Hepatocyte (in vitro differentiated cells): ENCODE data around the gene ANKRD13A. TPM values are rescaled to one million over a fixed set of nuclear protein-coding genes. Genes with fewer than 3 reads are reported as not detected.
A peak's percentile ranks its signal among the peaks of the same experiment; 100 is the strongest.

ENCODE experiments used
- DNase-seq: peaks from one replicate; pipeline ENCODE4 v3.0.0-alpha.2; 2016; ENCODE audit warnings: low spot score
- H2AFZ ChIP-seq: fragments of 200-600 bp; sonication (generic); 2 replicates; pipeline ENCODE4 v1.6.0; 2016; ENCODE audit warnings: antibody characterized with exemption, mild to moderate bottlenecking
- H3K27ac ChIP-seq: fragments of 200-600 bp; sonication (generic); 2 replicates; pipeline ENCODE4 v1.5.1; 2016; ENCODE audit warnings: mild to moderate bottlenecking
- H3K27me3 ChIP-seq: fragments of 200-600 bp; sonication (generic); 2 replicates; pipeline ENCODE4 v1.6.1; 2016
- H3K36me3 ChIP-seq: fragments of 200-600 bp; sonication (generic); replicated peaks from 2 replicates; pipeline ENCODE4 v1.5.1; 2016; ENCODE audit warnings: low read depth; ENCODE audit not compliant: insufficient read depth
- H3K4me1 ChIP-seq: fragments of 200-600 bp; sonication (generic); 2 replicates; pipeline ENCODE4 v1.5.1; 2016; ENCODE audit warnings: mild to moderate bottlenecking, moderate library complexity; ENCODE audit not compliant: insufficient read depth
- H3K4me2 ChIP-seq: fragments of 200-600 bp; sonication (generic); 2 replicates; pipeline ENCODE4 v1.6.0; 2016
- H3K4me3 ChIP-seq: fragments of 200-600 bp; sonication (generic); 2 replicates; pipeline ENCODE4 v1.5.1; 2016; ENCODE audit warnings: mild to moderate bottlenecking
- H3K79me2 ChIP-seq: fragments of 200-600 bp; sonication (generic); 2 replicates; pipeline ENCODE4 v1.6.0; 2017; ENCODE audit warnings: mild to moderate bottlenecking
- H3K9me2 ChIP-seq: fragments of 200-600 bp; sonication (generic); replicated peaks from 2 replicates; pipeline ENCODE4 v1.6.0; 2017; ENCODE audit warnings: mild to moderate bottlenecking; ENCODE audit not compliant: insufficient read depth
- H3K9me3 ChIP-seq: fragments of 200-600 bp; sonication (generic); 2 replicates; pipeline ENCODE4 v1.5.1; 2016; ENCODE audit warnings: low read depth, mild to moderate bottlenecking
- H4K20me1 ChIP-seq: fragments of 200-600 bp; sonication (generic); 2 replicates; pipeline ENCODE4 v1.6.0; 2016; ENCODE audit warnings: mild to moderate bottlenecking; ENCODE audit not compliant: insufficient read depth, poor library complexity, severe bottlenecking
- EZH2 ChIP-seq: fragments of 200-600 bp; sonication (generic); IDR thresholded peaks from 2 replicates; pipeline ENCODE4 v1.6.1; 2016; ENCODE audit warnings: antibody characterized with exemption, mild to moderate bottlenecking, borderline replicate concordance
- EZH2phosphoT487 ChIP-seq: fragments of 200-600 bp; sonication (generic); IDR thresholded peaks from one replicate; pipeline ENCODE4 v1.6.1; 2018; ENCODE audit warnings: antibody characterized with exemption, mild to moderate bottlenecking, low read depth, moderate library complexity; ENCODE audit not compliant: unreplicated experiment, severe bottlenecking
- WGBS: methylation state at CpG from one replicate; pipeline ENCODE4 v1.1.6; 2016; ENCODE audit warnings: low lambda C conversion rate; ENCODE audit errors: missing lambda C conversion rate; 5-methylcytosine and 5-hydroxymethylcytosine counted together
- polyA plus RNA-seq: library from polyadenylated mRNA; unstranded; fragments of >200 nt; fragmentation: Nextera tagmentation; extraction: Ambion mirVana; gene quantifications from 2 replicates; pipeline ENCODE4 v1.2.1, GENCODE V29; 2016
- total RNA-seq: library from RNA; depleted of rRNA; stranded (reverse); fragments of >200 nt; gene quantifications from 2 replicates; pipeline ENCODE4 v1.2.3, GENCODE V29; 2014
- TF ChIP-seq, protein P1 (sequence below): fragments of 200-600 bp; sonication (generic); IDR thresholded peaks from 2 replicates; pipeline ENCODE4 v1.5.1; 2016; ENCODE audit warnings: antibody characterized with exemption, mild to moderate bottlenecking; ENCODE audit not compliant: poor library complexity

Gene ANKRD13A
- total and polyA plus RNA-seq, 2 experiments from 2014 or later: 13.2 to 55.3 TPM

DNA sequence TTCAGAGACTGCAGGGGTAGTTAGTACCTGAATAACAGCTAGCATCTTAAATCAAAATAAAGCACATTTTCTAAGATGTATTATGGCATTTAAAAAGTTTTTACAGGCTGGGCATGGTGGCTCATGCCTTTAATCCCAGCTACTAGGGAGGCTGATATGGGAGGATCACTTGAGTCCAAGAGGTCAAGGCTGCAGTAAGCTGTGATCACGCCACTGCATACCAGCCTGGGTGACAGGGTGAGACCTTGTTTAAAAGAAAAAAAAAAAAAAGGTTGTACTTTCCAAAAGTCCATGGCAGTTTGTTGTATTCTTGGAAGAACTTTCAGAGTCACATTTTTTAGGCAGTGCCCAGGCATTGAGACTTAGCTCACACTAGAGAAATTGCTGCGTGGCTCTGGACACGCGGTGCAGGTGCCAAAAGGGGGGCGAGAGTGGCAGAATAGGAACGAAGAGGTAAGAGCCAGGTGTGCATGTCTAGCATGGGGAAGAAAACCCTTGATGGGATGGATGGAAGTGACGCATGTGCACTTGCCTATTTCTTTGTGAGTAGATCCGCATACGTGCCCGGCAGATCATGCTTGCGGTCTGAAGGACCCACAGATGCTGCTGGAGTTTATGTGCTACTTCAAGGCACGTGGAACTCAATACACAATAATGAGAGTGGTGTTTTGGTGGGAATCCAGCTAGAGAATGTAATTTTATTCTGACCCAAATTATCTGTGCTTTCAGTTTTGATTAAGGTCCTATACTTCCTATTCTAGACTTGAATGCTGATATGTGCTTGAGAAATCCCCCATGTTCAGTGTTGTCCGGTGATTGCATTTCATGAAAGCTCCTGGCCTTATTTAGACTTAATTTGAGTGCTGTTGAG, 11.9 kb downstream of the ANKRD13A start:
- no peaks in the 10 kb centered on the region for H3K9me2 ChIP-seq
- no peaks in the 10 kb centered on the region for H3K36me3 ChIP-seq
- H3K4me2 ChIP-seq: no peak overlapping the region
- WGBS: 92% methylated on average over 13 of the region's 13 CpGs
- H3K4me3 ChIP-seq: no peak overlapping the region
- no peaks in the 10 kb centered on the region for H3K27me3 ChIP-seq
- H3K79me2 ChIP-seq: peaks cover 53% of the 10 kb centered on the region
- H2AFZ ChIP-seq: no peak overlapping the region
- H3K9me3 ChIP-seq: no peaks in the 10 kb centered on the region
- H3K4me1 ChIP-seq: peaks cover 7% of the 10 kb centered on the region
- H3K27ac ChIP-seq: peak overlapping the region; percentile 73
- H4K20me1 ChIP-seq: no peaks in the 10 kb centered on the region
- TF ChIP-seq, protein P1, sequence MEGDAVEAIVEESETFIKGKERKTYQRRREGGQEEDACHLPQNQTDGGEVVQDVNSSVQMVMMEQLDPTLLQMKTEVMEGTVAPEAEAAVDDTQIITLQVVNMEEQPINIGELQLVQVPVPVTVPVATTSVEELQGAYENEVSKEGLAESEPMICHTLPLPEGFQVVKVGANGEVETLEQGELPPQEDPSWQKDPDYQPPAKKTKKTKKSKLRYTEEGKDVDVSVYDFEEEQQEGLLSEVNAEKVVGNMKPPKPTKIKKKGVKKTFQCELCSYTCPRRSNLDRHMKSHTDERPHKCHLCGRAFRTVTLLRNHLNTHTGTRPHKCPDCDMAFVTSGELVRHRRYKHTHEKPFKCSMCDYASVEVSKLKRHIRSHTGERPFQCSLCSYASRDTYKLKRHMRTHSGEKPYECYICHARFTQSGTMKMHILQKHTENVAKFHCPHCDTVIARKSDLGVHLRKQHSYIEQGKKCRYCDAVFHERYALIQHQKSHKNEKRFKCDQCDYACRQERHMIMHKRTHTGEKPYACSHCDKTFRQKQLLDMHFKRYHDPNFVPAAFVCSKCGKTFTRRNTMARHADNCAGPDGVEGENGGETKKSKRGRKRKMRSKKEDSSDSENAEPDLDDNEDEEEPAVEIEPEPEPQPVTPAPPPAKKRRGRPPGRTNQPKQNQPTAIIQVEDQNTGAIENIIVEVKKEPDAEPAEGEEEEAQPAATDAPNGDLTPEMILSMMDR: no peak
- TF ChIP-seq EZH2phosphoT487 (no peak), EZH2 (no peak)
- DNase-seq: no peak

DNA sequence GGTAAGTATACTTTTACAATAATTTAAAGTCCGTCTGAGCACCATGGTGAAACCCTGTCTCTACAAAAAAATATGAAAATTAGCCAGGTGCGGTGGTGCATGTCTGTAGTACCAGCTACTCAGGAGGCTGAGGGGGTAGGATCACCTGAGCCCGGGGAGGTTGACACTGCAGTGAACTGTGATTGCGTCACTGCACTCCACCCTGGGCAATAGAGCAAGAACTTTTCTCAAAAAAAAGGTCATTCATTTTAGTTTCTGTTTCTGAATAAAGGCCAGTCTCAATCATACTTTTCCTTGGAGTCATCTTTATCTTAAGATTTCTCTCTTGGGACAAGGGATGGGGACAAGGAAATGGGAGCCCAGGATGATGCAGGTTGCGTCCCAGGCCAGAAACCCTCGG, 12.9 kb downstream of the ANKRD13A start:
- 78% methylated on average over 6 of the region's 6 CpGs for WGBS
- H3K4me3 ChIP-seq: no peak overlapping the region
- no peaks in the 10 kb centered on the region for H4K20me1 ChIP-seq
- TF ChIP-seq, protein P1: no peak
- TF ChIP-seq EZH2phosphoT487 (no peak), EZH2 (no peak)
- no peaks in the 10 kb centered on the region for H3K27me3 ChIP-seq
- H3K79me2 ChIP-seq: peaks cover 43% of the 10 kb centered on the region
- peak; percentile 41 for DNase-seq
- H3K36me3 ChIP-seq: no peaks in the 10 kb centered on the region
- H2AFZ ChIP-seq: no peak overlapping the region
- no peaks in the 10 kb centered on the region for H3K9me3 ChIP-seq
- H3K4me2 ChIP-seq: no peak overlapping the region
- peak overlapping the region; percentile 73 for H3K27ac ChIP-seq
- no peaks in the 10 kb centered on the region for H3K9me2 ChIP-seq
- H3K4me1 ChIP-seq: peaks cover 7% of the 10 kb centered on the region

- H3K4me1 ChIP-seq: peaks cover 7% of the 10 kb centered on the region
- no peak overlapping the region for H2AFZ ChIP-seq
- no peaks in the 10 kb centered on the region for H4K20me1 ChIP-seq
- no peak for TF ChIP-seq EZH2
- H3K9me2 ChIP-seq: no peaks in the 10 kb centered on the region
- H3K27ac ChIP-seq: peak overlapping the region; percentile 73
- peaks cover 38% of the 10 kb centered on the region for H3K79me2 ChIP-seq
- H3K27me3 ChIP-seq: no peaks in the 10 kb centered on the region
- no peak overlapping the region for H3K4me2 ChIP-seq
- no peaks in the 10 kb centered on the region for H3K9me3 ChIP-seq
- DNase-seq: no peak
- 87% methylated on average over 4 of the region's 4 CpGs for WGBS
- no peak overlapping the region for H3K4me3 ChIP-seq
- H3K36me3 ChIP-seq: no peaks in the 10 kb centered on the region
These were observed 13.4 kb downstream of the ANKRD13A start for GRCh38 chr12:110012659-110013058.

GRCh38 chr12:110015132-110015531, 15.9 kb downstream of the ANKRD13A start:
- H3K4me3 ChIP-seq: no peak overlapping the region
- DNase-seq: no peak
- H3K4me1 ChIP-seq: peaks cover 7% of the 10 kb centered on the region
- H3K27ac ChIP-seq: no peak overlapping the region
- H3K79me2 ChIP-seq: peaks cover 16% of the 10 kb centered on the region
- H2AFZ ChIP-seq: no peak overlapping the region
- no peaks in the 10 kb centered on the region for H3K9me3 ChIP-seq
- no peaks in the 10 kb centered on the region for H4K20me1 ChIP-seq
- H3K4me2 ChIP-seq: no peak overlapping the region
- 86% methylated on average over 2 of the region's 2 CpGs for WGBS
- no peaks in the 10 kb centered on the region for H3K27me3 ChIP-seq
- H3K9me2 ChIP-seq: no peaks in the 10 kb centered on the region
- no peaks in the 10 kb centered on the region for H3K36me3 ChIP-seq
- TF ChIP-seq, protein P1: no peak
- TF ChIP-seq EZH2 (no peak), EZH2phosphoT487 (no peak)
